SK-N-SH treated with all-trans-retinoic acid at 6 μM for 48 hours (cell line): Measurements from ENCODE around the gene TRIM15.
"Not testable (repeated sequence)": the region's sequence is repeated elsewhere in the genome, so short reads cannot be mapped to it uniquely, and the experiment has no call there.

Experiments used
- ATAC-seq: fragments of 200-7000 bp; cut with Tn5 transposase; 3 replicates; pipeline ENCODE4 v1.9.1; 2020; ENCODE audit warnings: mild to moderate bottlenecking, moderate library complexity
- BACH2 ChIP-seq: fragments of 250-450 bp; sonication (Bioruptor Pico); IDR thresholded peaks from 2 replicates; pipeline ENCODE4 v1.9.0; 2021; ENCODE audit warnings: mild to moderate bottlenecking, borderline replicate concordance
- CSDC2 ChIP-seq: fragments of 250-450 bp; sonication (Bioruptor Pico); IDR thresholded peaks from 2 replicates; pipeline ENCODE4 v1.5.0; 2020; ENCODE audit warnings: mild to moderate bottlenecking, moderate library complexity
- ESRRG ChIP-seq: fragments of 250-450 bp; sonication (Bioruptor Pico); IDR thresholded peaks from 2 replicates; pipeline ENCODE4 v1.6.1; 2021; ENCODE audit warnings: mild to moderate bottlenecking
- ISL1 ChIP-seq: fragments of 250-450 bp; sonication (Bioruptor Pico); IDR thresholded peaks from 2 replicates; pipeline ENCODE4 v2.1.2; 2022; ENCODE audit warnings: mild to moderate bottlenecking, moderate library complexity
- OSR1 ChIP-seq: fragments of 250-450 bp; sonication (Bioruptor Pico); IDR thresholded peaks from 2 replicates; pipeline ENCODE4 v1.8.0; 2022; ENCODE audit warnings: moderate library complexity, mild to moderate bottlenecking, inconsistent platforms
- RARB ChIP-seq: fragments of 250-450 bp; sonication (Bioruptor Pico); IDR thresholded peaks from 2 replicates; pipeline ENCODE4 v1.8.0; 2021; ENCODE audit warnings: mild to moderate bottlenecking, moderate library complexity
- SNAI2 ChIP-seq: fragments of 250-450 bp; sonication (Bioruptor Pico); IDR thresholded peaks from 2 replicates; pipeline ENCODE4 v1.5.0; 2020; ENCODE audit warnings: mild to moderate bottlenecking, moderate library complexity
- TCF4 ChIP-seq: fragments of 250-450 bp; sonication (Bioruptor Pico); IDR thresholded peaks from 2 replicates; pipeline ENCODE4 v1.8.0; 2021; ENCODE audit warnings: mild to moderate bottlenecking, moderate library complexity, borderline replicate concordance
- TOX ChIP-seq: fragments of 250-450 bp; sonication (Bioruptor Pico); IDR thresholded peaks from 2 replicates; pipeline ENCODE4 v1.8.0; 2021; ENCODE audit warnings: mild to moderate bottlenecking, moderate library complexity, borderline replicate concordance
- ZC3H10 ChIP-seq: fragments of 250-450 bp; sonication (Bioruptor Pico); IDR thresholded peaks from 2 replicates; pipeline ENCODE4 v1.5.1; 2021; ENCODE audit warnings: mild to moderate bottlenecking, moderate library complexity
- ZFP3 ChIP-seq: fragments of 250-450 bp; sonication (Bioruptor Pico); IDR thresholded peaks from 2 replicates; pipeline ENCODE4 v1.5.0; 2020; ENCODE audit warnings: mild to moderate bottlenecking, moderate library complexity
- ZFP30 ChIP-seq: fragments of 450-650 bp; formaldehyde crosslinking; IDR thresholded peaks from 2 replicates; pipeline ENCODE4 v1.5.0; 2022; ENCODE audit warnings: mild to moderate bottlenecking, moderate library complexity
- ZNF565 ChIP-seq: fragments of 450-650 bp; formaldehyde crosslinking; conservative IDR thresholded peaks from 2 replicates; pipeline ENCODE4 v1.5.0; 2020; ENCODE audit warnings: low read depth, mild to moderate bottlenecking, moderate library complexity
- ZNF70 ChIP-seq: fragments of 450-650 bp; formaldehyde crosslinking; IDR thresholded peaks from 2 replicates; pipeline ENCODE4 v1.5.0; 2020; ENCODE audit warnings: mild to moderate bottlenecking, moderate library complexity
- ZNF8 ChIP-seq: fragments of 450-650 bp; formaldehyde crosslinking; IDR thresholded peaks from 2 replicates; pipeline ENCODE4 v1.5.0; 2020; ENCODE audit warnings: mild to moderate bottlenecking, moderate library complexity
- TF ChIP-seq, protein P1 (sequence below): fragments of 250-450 bp; sonication (Bioruptor Pico); IDR thresholded peaks from 2 replicates; pipeline ENCODE4 v1.5.1; 2020; ENCODE audit warnings: low read depth, mild to moderate bottlenecking, moderate library complexity
- TF ChIP-seq, protein P2 (sequence below): fragments of 250-450 bp; sonication (Bioruptor Pico); IDR thresholded peaks from 2 replicates; pipeline ENCODE4 v1.8.0; 2020; ENCODE audit warnings: mild to moderate bottlenecking, moderate library complexity, borderline replicate concordance
- TF ChIP-seq, protein P3 (sequence below): fragments of 250-450 bp; sonication (Bioruptor Pico); IDR thresholded peaks from 2 replicates; pipeline ENCODE4 v1.5.0; 2020; ENCODE audit warnings: mild to moderate bottlenecking, moderate library complexity

The TRIM15 gene

DNA sequence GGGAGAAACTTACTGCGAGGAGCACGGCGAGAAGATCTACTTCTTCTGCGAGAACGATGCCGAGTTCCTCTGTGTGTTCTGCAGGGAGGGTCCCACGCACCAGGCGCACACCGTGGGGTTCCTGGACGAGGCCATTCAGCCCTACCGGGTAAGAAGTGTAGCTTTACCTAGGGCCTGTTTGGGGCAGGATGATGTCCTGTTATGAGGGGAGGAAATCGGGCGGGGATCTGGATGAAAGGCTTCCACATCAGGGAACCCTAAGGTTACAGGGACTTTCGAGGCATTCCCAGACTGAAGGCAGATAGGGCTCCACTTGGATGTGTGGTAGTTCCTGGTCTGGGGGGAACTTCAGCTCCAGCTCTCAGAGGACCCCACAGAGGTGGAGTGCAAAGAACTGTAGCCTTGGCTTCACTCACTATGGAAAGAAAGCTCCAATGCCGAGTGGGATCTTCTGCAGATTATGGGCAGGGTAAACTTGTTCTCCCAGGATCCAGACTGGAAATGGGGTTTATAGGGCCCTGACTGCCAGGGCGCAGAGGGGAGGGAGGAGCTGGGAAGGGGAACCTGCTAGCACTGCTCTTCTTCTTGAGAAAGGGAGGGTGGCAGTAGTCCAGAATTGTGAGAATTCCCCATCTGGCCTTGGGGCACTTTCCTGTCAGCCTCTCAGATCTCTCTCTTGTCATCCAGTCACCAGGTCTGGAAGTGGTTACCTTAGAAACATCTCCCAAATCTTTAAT, 740 bp downstream of the TRIM15 start:
- peak; percentile 16; the same call in 1 of the 3 replicates for ATAC-seq
- TF ChIP-seq ESRRG (CRISPR knock-in tag) (no peak), SNAI2 (CRISPR knock-in tag) (no peak), ZNF70 (CRISPR knock-in tag) (no peak), BACH2 (CRISPR knock-in tag) (no peak), ZNF8 (CRISPR knock-in tag) (no peak), ZFP3 (no peak), ZC3H10 (CRISPR knock-in tag) (no peak), OSR1 (CRISPR knock-in tag) (no peak), TCF4 (no peak), ZFP30 (CRISPR knock-in tag) (no peak), CSDC2 (CRISPR knock-in tag) (no peak), RARB (CRISPR knock-in tag) (no peak)
- TF ChIP-seq, protein P1, sequence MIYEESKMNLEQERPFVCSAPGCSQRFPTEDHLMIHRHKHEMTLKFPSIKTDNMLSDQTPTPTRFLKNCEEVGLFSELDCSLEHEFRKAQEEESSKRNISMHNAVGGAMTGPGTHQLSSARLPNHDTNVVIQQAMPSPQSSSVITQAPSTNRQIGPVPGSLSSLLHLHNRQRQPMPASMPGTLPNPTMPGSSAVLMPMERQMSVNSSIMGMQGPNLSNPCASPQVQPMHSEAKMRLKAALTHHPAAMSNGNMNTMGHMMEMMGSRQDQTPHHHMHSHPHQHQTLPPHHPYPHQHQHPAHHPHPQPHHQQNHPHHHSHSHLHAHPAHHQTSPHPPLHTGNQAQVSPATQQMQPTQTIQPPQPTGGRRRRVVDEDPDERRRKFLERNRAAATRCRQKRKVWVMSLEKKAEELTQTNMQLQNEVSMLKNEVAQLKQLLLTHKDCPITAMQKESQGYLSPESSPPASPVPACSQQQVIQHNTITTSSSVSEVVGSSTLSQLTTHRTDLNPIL = no peak
- TF ChIP-seq, protein P2, sequence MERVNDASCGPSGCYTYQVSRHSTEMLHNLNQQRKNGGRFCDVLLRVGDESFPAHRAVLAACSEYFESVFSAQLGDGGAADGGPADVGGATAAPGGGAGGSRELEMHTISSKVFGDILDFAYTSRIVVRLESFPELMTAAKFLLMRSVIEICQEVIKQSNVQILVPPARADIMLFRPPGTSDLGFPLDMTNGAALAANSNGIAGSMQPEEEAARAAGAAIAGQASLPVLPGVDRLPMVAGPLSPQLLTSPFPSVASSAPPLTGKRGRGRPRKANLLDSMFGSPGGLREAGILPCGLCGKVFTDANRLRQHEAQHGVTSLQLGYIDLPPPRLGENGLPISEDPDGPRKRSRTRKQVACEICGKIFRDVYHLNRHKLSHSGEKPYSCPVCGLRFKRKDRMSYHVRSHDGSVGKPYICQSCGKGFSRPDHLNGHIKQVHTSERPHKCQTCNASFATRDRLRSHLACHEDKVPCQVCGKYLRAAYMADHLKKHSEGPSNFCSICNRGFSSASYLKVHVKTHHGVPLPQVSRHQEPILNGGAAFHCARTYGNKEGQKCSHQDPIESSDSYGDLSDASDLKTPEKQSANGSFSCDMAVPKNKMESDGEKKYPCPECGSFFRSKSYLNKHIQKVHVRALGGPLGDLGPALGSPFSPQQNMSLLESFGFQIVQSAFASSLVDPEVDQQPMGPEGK = no peak

DNA sequence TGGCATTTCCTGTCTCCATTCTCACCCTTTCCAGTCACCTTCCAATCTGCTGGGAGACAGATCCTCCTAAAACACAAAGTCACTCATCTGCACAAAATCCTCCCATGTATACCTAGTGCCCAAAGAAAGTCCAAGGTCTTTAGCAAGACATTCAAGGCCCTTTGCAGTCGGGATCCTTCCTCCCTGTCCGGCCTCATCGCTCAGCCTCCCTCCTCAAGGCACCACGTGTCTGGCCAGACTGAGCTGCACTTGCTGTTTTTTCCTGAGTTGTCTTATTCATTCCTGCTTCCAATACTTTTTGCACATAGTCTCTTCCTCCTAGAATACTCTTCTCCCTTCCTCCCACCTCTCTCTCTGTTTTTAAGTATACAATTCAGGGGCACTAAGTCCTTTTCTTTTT, 1.4 kb downstream of the TRIM15 start:
- ATAC-seq = no peak
- no peak for TF ChIP-seq ZFP30 (CRISPR knock-in tag)
- no peak for TF ChIP-seq ISL1
- no peak for TF ChIP-seq ZNF70 (CRISPR knock-in tag)
- TF ChIP-seq, protein P2 = no peak
- no peak for TF ChIP-seq BACH2 (CRISPR knock-in tag)
- no peak for TF ChIP-seq ZC3H10 (CRISPR knock-in tag)
- TF ChIP-seq ESRRG (CRISPR knock-in tag) = no peak

DNA sequence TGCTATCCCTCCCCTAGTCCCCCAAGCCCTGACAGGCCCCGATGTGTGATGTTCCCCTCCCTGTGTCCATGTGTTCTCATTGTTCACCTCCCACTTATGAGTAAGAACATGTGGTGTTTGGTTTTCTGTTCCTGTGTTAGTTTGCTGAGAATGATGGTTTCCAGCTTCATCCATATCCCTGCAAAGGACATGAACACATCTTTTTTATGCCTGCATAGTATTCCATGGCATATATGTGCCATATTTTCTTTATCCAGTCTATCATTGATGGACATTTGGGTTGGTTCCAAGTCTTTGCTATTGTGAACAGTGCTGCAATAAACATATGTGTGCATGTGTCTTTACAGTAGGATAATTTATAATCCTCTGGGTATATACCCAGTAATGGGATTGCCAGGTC, 1.9 kb downstream of the TRIM15 start:
- not testable (repeated sequence) for ATAC-seq

DNA sequence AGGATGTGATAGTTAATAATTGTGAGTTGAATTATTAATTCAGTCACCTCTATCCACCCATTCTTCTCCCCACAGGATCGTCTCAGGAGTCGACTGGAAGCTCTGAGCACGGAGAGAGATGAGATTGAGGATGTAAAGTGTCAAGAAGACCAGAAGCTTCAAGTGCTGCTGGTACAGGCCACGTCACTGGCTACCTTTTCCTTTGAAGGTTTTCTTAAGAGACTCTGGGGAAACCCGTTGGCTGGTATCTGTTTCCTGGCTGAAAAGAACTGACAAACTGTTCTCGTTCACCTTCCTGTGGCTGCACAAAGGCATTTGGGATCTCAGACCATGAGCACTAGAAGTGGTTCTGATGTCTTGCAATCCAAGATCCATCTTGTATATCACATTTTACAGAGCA, 3.8 kb downstream of the TRIM15 start:
- TF ChIP-seq SNAI2 (CRISPR knock-in tag) = no peak
- TF ChIP-seq ZNF8 (CRISPR knock-in tag) = no peak
- no peak for TF ChIP-seq BACH2 (CRISPR knock-in tag)
- TF ChIP-seq, protein P1 = no peak
- no peak for TF ChIP-seq TCF4
- TF ChIP-seq ISL1 = no peak
- TF ChIP-seq ZNF565 = no peak
- no peak for TF ChIP-seq TOX (CRISPR knock-in tag)
- TF ChIP-seq ZFP3 = no peak
- TF ChIP-seq ZNF70 (CRISPR knock-in tag) = no peak
- TF ChIP-seq, protein P3, sequence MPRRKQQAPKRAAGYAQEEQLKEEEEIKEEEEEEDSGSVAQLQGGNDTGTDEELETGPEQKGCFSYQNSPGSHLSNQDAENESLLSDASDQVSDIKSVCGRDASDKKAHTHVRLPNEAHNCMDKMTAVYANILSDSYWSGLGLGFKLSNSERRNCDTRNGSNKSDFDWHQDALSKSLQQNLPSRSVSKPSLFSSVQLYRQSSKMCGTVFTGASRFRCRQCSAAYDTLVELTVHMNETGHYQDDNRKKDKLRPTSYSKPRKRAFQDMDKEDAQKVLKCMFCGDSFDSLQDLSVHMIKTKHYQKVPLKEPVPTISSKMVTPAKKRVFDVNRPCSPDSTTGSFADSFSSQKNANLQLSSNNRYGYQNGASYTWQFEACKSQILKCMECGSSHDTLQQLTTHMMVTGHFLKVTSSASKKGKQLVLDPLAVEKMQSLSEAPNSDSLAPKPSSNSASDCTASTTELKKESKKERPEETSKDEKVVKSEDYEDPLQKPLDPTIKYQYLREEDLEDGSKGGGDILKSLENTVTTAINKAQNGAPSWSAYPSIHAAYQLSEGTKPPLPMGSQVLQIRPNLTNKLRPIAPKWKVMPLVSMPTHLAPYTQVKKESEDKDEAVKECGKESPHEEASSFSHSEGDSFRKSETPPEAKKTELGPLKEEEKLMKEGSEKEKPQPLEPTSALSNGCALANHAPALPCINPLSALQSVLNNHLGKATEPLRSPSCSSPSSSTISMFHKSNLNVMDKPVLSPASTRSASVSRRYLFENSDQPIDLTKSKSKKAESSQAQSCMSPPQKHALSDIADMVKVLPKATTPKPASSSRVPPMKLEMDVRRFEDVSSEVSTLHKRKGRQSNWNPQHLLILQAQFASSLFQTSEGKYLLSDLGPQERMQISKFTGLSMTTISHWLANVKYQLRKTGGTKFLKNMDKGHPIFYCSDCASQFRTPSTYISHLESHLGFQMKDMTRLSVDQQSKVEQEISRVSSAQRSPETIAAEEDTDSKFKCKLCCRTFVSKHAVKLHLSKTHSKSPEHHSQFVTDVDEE (CRISPR knock-in tag) = no peak
- ATAC-seq = no peak
